GM06990 (cell line): ENCODE results near the gene EZH1.

Experiments used
- DNase-seq: peaks from one replicate; pipeline ENCODE4 v3.0.0-alpha.2; 2011; ENCODE audit not compliant: insufficient read length; ENCODE audit errors: extremely low read depth
- H3K27me3 ChIP-seq: replicated peaks from 2 replicates; pipeline ENCODE4 v1.6.0; 2011; ENCODE audit warnings: low read length; ENCODE audit not compliant: control insufficient read depth, insufficient read depth
- H3K36me3 ChIP-seq: 2 replicates; pipeline ENCODE4 v1.5.1; 2011; ENCODE audit warnings: low read length; ENCODE audit not compliant: control insufficient read depth, insufficient read depth
- H3K4me3 ChIP-seq: replicated peaks from 2 replicates; pipeline ENCODE4 v1.5.1; 2011; ENCODE audit warnings: low read depth, mild to moderate bottlenecking, control low read depth, low read length
- CTCF ChIP-seq: IDR thresholded peaks from 2 replicates; pipeline ENCODE4 v1.5.1; 2011; ENCODE audit warnings: low read length, control low read depth, mild to moderate bottlenecking, inconsistent platforms; ENCODE audit not compliant: insufficient read depth, poor library complexity, severe bottlenecking

EZH1 gene

GRCh38 chr17:42687707-42688320 lies 57.0 kb downstream of the EZH1 start:
- H3K27me3 ChIP-seq, result no peaks in the 10 kb centered on the region
- peaks cover 29% of the 10 kb centered on the region for H3K36me3 ChIP-seq
- DNase-seq, result no peak
- no peak for TF ChIP-seq CTCF
- H3K4me3 ChIP-seq, result no peak overlapping the region

DNA sequence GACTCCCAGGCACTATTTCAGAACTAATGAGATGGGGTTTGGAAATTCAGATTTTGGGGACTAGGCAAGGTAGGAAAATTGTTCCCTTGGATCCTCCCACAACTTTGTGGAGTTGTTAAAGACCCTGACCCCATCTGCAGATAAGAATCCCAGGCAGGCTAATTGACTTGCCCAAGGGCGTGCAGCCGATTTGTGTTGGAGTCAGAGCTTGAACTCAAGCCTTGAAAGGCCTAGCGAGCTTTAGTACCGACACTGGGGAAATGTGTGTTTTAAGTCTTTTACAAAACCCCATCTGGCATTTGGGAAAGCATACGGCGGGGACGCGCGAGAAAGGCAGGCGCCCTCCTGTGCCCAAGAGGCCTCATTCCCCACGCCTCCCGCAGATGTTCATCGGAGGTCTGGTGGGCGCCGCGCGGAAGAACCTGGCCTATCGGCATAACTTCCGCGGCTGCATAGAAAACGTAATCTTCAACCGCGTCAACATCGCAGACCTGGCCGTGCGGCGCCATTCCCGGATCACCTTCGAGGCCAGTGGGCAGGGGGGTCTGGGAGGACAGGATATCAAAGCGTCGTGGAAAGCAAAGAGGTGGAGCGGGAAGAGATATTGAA lies 58.2 kb downstream of the EZH1 start:
- no peak for TF ChIP-seq CTCF
- Histone ChIP-seq H3K4me3 (no peak overlapping the region), H3K36me3 (peaks cover 24% of the 10 kb centered on the region), H3K27me3 (no peaks in the 10 kb centered on the region)
- no peak for DNase-seq

DNA sequence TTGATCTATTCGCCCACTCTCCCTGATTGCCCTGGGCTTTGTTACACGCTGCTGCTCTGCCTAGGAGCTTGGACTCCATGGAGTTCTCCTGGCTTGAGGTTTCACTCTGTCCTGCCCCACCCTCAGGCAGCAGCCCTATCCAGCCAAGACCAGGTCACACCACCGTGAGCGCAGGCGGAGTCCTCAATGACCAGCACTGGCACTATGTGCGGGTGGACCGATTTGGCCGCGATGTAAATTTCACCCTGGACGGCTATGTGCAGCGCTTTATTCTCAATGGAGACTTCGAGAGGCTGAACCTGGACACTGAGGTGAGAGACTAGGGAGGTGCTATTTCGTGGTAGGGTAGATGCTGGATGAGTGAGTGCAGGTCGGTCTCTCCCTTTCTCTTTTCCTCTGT lies 59.0 kb downstream of the EZH1 start:
- Histone ChIP-seq H3K27me3 (no peaks in the 10 kb centered on the region), H3K36me3 (peaks cover 20% of the 10 kb centered on the region), H3K4me3 (no peak overlapping the region)
- no peak for DNase-seq
- TF ChIP-seq CTCF, result no peak

DNA sequence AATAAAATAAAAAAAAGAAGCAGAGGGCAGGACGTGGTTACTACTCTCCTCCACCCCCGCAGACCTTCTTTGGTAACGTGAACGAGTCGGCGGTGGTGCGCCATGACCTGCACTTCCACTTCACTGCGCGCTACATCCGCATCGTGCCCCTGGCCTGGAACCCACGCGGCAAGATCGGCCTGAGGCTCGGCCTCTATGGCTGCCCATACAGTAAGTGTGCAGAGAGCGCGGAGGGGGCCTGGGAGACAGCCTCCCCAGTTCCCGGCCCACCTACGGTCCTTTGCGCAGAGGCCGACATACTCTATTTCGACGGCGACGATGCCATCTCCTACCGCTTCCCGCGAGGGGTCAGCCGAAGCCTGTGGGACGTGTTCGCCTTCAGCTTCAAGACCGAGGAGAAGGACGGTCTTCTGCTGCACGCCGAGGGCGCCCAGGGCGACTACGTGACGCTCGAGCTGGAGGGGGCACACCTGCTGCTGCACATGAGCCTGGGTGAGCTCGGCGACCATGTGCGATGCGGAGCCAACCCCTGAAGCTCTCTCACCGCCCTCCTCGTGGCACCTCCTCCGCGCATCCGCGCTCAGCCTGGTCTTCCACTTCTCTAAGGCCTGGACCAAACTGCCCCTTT lies 59.8 kb downstream of the EZH1 start:
- Histone ChIP-seq H3K4me3 (no peak overlapping the region), H3K27me3 (no peaks in the 10 kb centered on the region), H3K36me3 (peaks cover 17% of the 10 kb centered on the region)
- no peak for TF ChIP-seq CTCF
- no peak for DNase-seq

GRCh38 chr17:42683407-42684034 lies 61.3 kb downstream of the EZH1 start:
- TF ChIP-seq CTCF, result no peak
- peak overlapping the region; percentile 80 for H3K4me3 ChIP-seq
- DNase-seq, result no peak
- H3K27me3 ChIP-seq, result no peaks in the 10 kb centered on the region
- H3K36me3 ChIP-seq, result peaks cover 14% of the 10 kb centered on the region
